Neural cell (in vitro differentiated cells): ENCODE data around the gene NAT9. TPM values are rescaled to one million over a fixed set of nuclear protein-coding genes. Genes with fewer than 3 reads are reported as not detected.

Experiments used
- H2AFZ ChIP-seq: fragments of 200-600, 300-800 bp; sonication (generic), shearing (Covaris generic); 2 replicates; pipeline ENCODE4 v1.6.0; 2014; ENCODE audit warnings: low read depth, mild to moderate bottlenecking, antibody characterized with exemption, low read length, moderate library complexity
- H3F3A ChIP-seq: fragments of 200-600 bp; shearing (Covaris generic); 2 replicates; pipeline ENCODE4 v1.6.1; 2016; ENCODE audit warnings: mild to moderate bottlenecking, moderate library complexity, mixed read lengths, antibody characterized with exemption, low read length; ENCODE audit not compliant: insufficient read depth, poor library complexity, severe bottlenecking
- H3K27ac ChIP-seq: fragments of 200-600, 300-800 bp; sonication (generic), shearing (Covaris generic); 2 replicates; pipeline ENCODE4 v1.5.1; 2014; ENCODE audit warnings: mild to moderate bottlenecking, low read length, moderate library complexity
- H3K27me3 ChIP-seq: fragments of 300-800, 200-600 bp; sonication (generic), shearing (Covaris generic); 2 replicates; pipeline ENCODE4 v1.6.0; 2014; ENCODE audit warnings: mild to moderate bottlenecking, low read depth, low read length, moderate library complexity; ENCODE audit not compliant: insufficient read depth
- H3K36me3 ChIP-seq: fragments of 300-800, 200-600 bp; sonication (generic), shearing (Covaris generic); 2 replicates; pipeline ENCODE4 v1.5.1; 2014; ENCODE audit warnings: mild to moderate bottlenecking, antibody characterized with exemption, low read length, moderate library complexity; ENCODE audit not compliant: insufficient read depth
- H3K4me2 ChIP-seq: fragments of 300-800, 200-600 bp; sonication (generic), shearing (Covaris generic); 2 replicates; pipeline ENCODE4 v1.6.0; 2014; ENCODE audit warnings: mild to moderate bottlenecking, low read length
- H3K4me3 ChIP-seq: fragments of 300-800, 200-600 bp; sonication (generic), shearing (Covaris generic); 2 replicates; pipeline ENCODE4 v1.5.1; 2014; ENCODE audit warnings: mild to moderate bottlenecking, low read length, moderate library complexity
- H3K79me2 ChIP-seq: fragments of 200-600 bp; shearing (Covaris generic); replicated peaks from 2 replicates; pipeline ENCODE4 v1.6.0; 2014; ENCODE audit warnings: mild to moderate bottlenecking, low read length, moderate library complexity; ENCODE audit not compliant: insufficient read depth
- H3K9ac ChIP-seq: fragments of 300-800, 200-600 bp; sonication (generic), shearing (Covaris generic); 2 replicates; pipeline ENCODE4 v1.6.1; 2016; ENCODE audit warnings: mild to moderate bottlenecking, low read length, mixed read lengths
- H3K9me2 ChIP-seq: fragments of 200-600 bp; shearing (Covaris generic); 2 replicates; pipeline ENCODE4 v1.6.1; 2016; ENCODE audit warnings: mild to moderate bottlenecking, low read length, mixed read lengths; ENCODE audit not compliant: insufficient read depth
- H3K9me3 ChIP-seq: fragments of 200-600, 300-800 bp; sonication (generic), shearing (Covaris generic); 2 replicates; pipeline ENCODE4 v1.6.1; 2016; ENCODE audit warnings: mild to moderate bottlenecking, mixed run types, low read length, moderate library complexity, mixed read lengths
- H4K20me1 ChIP-seq: fragments of 200-600 bp; shearing (Covaris generic); 2 replicates; pipeline ENCODE4 v1.6.1; 2016; ENCODE audit warnings: mild to moderate bottlenecking, mixed run types; ENCODE audit not compliant: insufficient read depth
- CTCF ChIP-seq: fragments of 450-650 bp; IDR thresholded peaks from 2 replicates; pipeline ENCODE4 v1.5.1; 2014; ENCODE audit warnings: antibody characterized with exemption, mild to moderate bottlenecking, moderate library complexity; ENCODE audit not compliant: poor library complexity, severe bottlenecking
- EP300 ChIP-seq: fragments of 450-650 bp; conservative IDR thresholded peaks from 2 replicates; pipeline ENCODE4 v1.6.1; 2014; ENCODE audit warnings: antibody characterized with exemption, mild to moderate bottlenecking, moderate library complexity; ENCODE audit not compliant: poor library complexity, severe bottlenecking
- EZH2 ChIP-seq: fragments of 200-600, 300-800 bp; shearing (Covaris generic), sonication (generic); IDR thresholded peaks from 2 replicates; pipeline ENCODE4 v1.6.1; 2014; ENCODE audit warnings: antibody characterized with exemption, low read length, borderline replicate concordance, mild to moderate bottlenecking; ENCODE audit not compliant: insufficient read depth, poor library complexity, severe bottlenecking
- MXI1 ChIP-seq: fragments of 450-650 bp; conservative IDR thresholded peaks from 2 replicates; pipeline ENCODE4 v1.6.1; 2014; ENCODE audit warnings: antibody characterized with exemption, mild to moderate bottlenecking; ENCODE audit not compliant: poor library complexity, severe bottlenecking
- POLR2AphosphoS5 ChIP-seq: IDR thresholded peaks from 2 replicates; pipeline ENCODE4 v1.6.1; 2012
- RAD21 ChIP-seq: fragments of 450-650 bp; conservative IDR thresholded peaks from 2 replicates; pipeline ENCODE4 v1.6.1; 2014; ENCODE audit warnings: antibody characterized with exemption, mild to moderate bottlenecking, moderate library complexity
- REST ChIP-seq: IDR thresholded peaks from 2 replicates; pipeline ENCODE4 v1.6.1; 2012; ENCODE audit warnings: borderline replicate concordance
- SMC3 ChIP-seq: fragments of 450-650 bp; conservative IDR thresholded peaks from 2 replicates; pipeline ENCODE4 v1.6.1; 2014; ENCODE audit warnings: antibody characterized with exemption, mild to moderate bottlenecking, moderate library complexity; ENCODE audit not compliant: poor library complexity
- TAF1 ChIP-seq: IDR thresholded peaks from 2 replicates; pipeline ENCODE4 v1.6.1; 2012; ENCODE audit warnings: low read depth
- polyA plus RNA-seq: library from polyadenylated mRNA; depleted of rRNA; stranded (reverse); fragments of >200 nt; gene quantifications from 2 replicates; pipeline ENCODE4 v1.2.3, GENCODE V29; 2014

Gene NAT9
- polyA plus RNA-seq, 1 donor from 2014 or later = 243 TPM

GRCh38 chr17:74733365-74734122, 42.6 kb downstream of the NAT9 start:
- Histone ChIP-seq H3K79me2 (no peaks in the 10 kb centered on the region), H3K9me2 (no peaks in the 10 kb centered on the region), H4K20me1 (no peaks in the 10 kb centered on the region), H3F3A (no peaks in the 10 kb centered on the region), H3K4me3 (no peak overlapping the region), H3K27me3 (peaks cover 53% of the 10 kb centered on the region), H3K36me3 (no peaks in the 10 kb centered on the region), H3K4me2 (no peak overlapping the region), H2AFZ (no peak overlapping the region), H3K27ac (no peak overlapping the region), H3K9ac (no peak overlapping the region), H3K9me3 (peaks cover 5% of the 10 kb centered on the region)
- TF ChIP-seq MXI1 (no peak), EZH2 (no peak), TAF1 (no peak), CTCF (no peak), REST (no peak), SMC3 (no peak), EP300 (no peak), POLR2AphosphoS5 (no peak), RAD21 (no peak)

- TF ChIP-seq CTCF = no peak
- TF ChIP-seq TAF1 = no peak
- no peak for TF ChIP-seq MXI1
- TF ChIP-seq EP300 = no peak
- no peak for TF ChIP-seq EZH2
- no peak for TF ChIP-seq RAD21
- TF ChIP-seq SMC3 = no peak
- no peak for TF ChIP-seq REST
- TF ChIP-seq POLR2AphosphoS5 = no peak
- no peak overlapping the region for H3K9ac ChIP-seq
These were observed 43.9 kb downstream of the NAT9 start for GRCh38 chr17:74732042-74732867.

More at GRCh38 chr17:74732042-74732867, 43.9 kb downstream of the NAT9 start:
- Histone ChIP-seq H3K36me3 (no peaks in the 10 kb centered on the region), H2AFZ (no peak overlapping the region), H3K4me2 (no peak overlapping the region), H3K79me2 (no peaks in the 10 kb centered on the region), H4K20me1 (no peaks in the 10 kb centered on the region), H3K9me2 (no peaks in the 10 kb centered on the region), H3K9me3 (peaks cover 5% of the 10 kb centered on the region), H3F3A (no peaks in the 10 kb centered on the region), H3K27me3 (peaks cover 40% of the 10 kb centered on the region), H3K4me3 (no peak overlapping the region), H3K27ac (no peak overlapping the region)
